22Rv1 (cell line): ENCODE data around the gene RASGRF1.

Experiments
- CTCF ChIP-seq: fragments of 450-650 bp; IDR thresholded peaks from 2 replicates; pipeline ENCODE4 v1.5.1; 2017; ENCODE audit warnings: mild to moderate bottlenecking
- ZFX ChIP-seq: fragments of 450-650 bp; IDR thresholded peaks from 2 replicates; pipeline ENCODE4 v1.6.1; 2017; ENCODE audit warnings: antibody characterized with exemption, borderline replicate concordance

- TF ChIP-seq CTCF (no peak), ZFX (no peak)
Observed at GRCh38 chr15:79035814-79036213, 54.8 kb downstream of the RASGRF1 start.
